A549 (cell line): ENCODE measurements around the gene GPR75. TPM values are rescaled to one million over a fixed set of nuclear protein-coding genes. Genes with fewer than 3 reads are reported as not detected.

ENCODE experiments used
- ATAC-seq, 2 experiments: fragments of 200-7000 bp in 1 of 2; fragments of >200 bp in 1 of 2; cut with Nextera tagmentation in 1 of 2; cut with Tn5 transposase in 1 of 2; 3 replicates each; pipeline versions ENCODE4 v1.8.0 to v1.9.1; 2018 to 2020; ENCODE audit warnings: mild to moderate bottlenecking in 1 of 2, moderate library complexity in 1 of 2
- CTCF ChIA-PET: fragments of 300-600 bp; sonication (Branson Sonifier 250); formaldehyde crosslinking; extraction: SDS; loops from one replicate; lab custom pipeline; 2021; ENCODE audit warnings: antibody characterized with exemption, inconsistent platforms; lab: Yijun Ruan, JAX
- POLR2A ChIA-PET: fragments of 350-600 bp; formaldehyde crosslinking; extraction: SDS; loops from one replicate; lab custom pipeline; 2021; ENCODE audit warnings: antibody characterized with exemption, inconsistent platforms; lab: Yijun Ruan, JAX
- DNase-seq, 2 experiments: peaks; one replicate each; pipeline versions ENCODE4 v3.0.0 to v3.0.0-alpha.2; 2011 to 2016; ENCODE audit warnings: low read depth in 1 of 2, low spot score in 1 of 2
- FAIRE-seq: peaks from 2 replicates; lab custom pipeline; 2011; peaks lifted over from hg19 to GRCh38; lab: Jason Lieb, UNC
- H3K27ac ChIP-seq, 2 experiments: fragments of >200 bp; sonication (Bioruptor Twin); formaldehyde crosslinking; 3 replicates each; pipeline ENCODE4 v1.5.1; 2016 to 2017
- H3K4me1 ChIP-seq: fragments of >200 bp; sonication (Bioruptor Twin); formaldehyde crosslinking; 3 replicates; pipeline ENCODE4 v1.6.1; 2016
- H3K4me2 ChIP-seq: fragments of >200 bp; sonication (Bioruptor Twin); formaldehyde crosslinking; 3 replicates; pipeline ENCODE4 v1.6.1; 2016
- H3K4me3 ChIP-seq: fragments of >200 bp; sonication (Bioruptor Twin); formaldehyde crosslinking; 3 replicates; pipeline ENCODE4 v1.5.1; 2016
- H3K9me3 ChIP-seq: fragments of >200 bp; sonication (Bioruptor Twin); formaldehyde crosslinking; 3 replicates; pipeline ENCODE4 v1.6.1; 2016
- ATOH8 ChIP-seq: fragments of 250-450 bp; sonication (Bioruptor Pico); IDR thresholded peaks from 2 replicates; pipeline ENCODE4 v1.5.0; 2020; ENCODE audit warnings: low read depth, mild to moderate bottlenecking, moderate library complexity
- BCL3 ChIP-seq: fragments of >200 bp; sonication (Bioruptor Twin); formaldehyde crosslinking; IDR thresholded peaks from 3 replicates; pipeline ENCODE4 v1.6.1; 2016
- BHLHE40 ChIP-seq: IDR thresholded peaks from 2 replicates; pipeline ENCODE4 v1.6.1; 2012; ENCODE audit warnings: low read depth, low read length, inconsistent platforms
- CBX8 ChIP-seq: fragments of 200-600 bp; sonication (generic); IDR thresholded peaks from 2 replicates; pipeline ENCODE4 v1.6.1; 2016
- CHD2 ChIP-seq: fragments of 150-350 bp; IDR thresholded peaks from 2 replicates; pipeline ENCODE4 v1.6.1; 2014; ENCODE audit warnings: low read length; ENCODE audit not compliant: partially characterized antibody
- E2F6 ChIP-seq: IDR thresholded peaks from 2 replicates; pipeline ENCODE4 v1.6.1; 2012; ENCODE audit warnings: low read depth, borderline replicate concordance
- ELK1 ChIP-seq: fragments of 150-350 bp; IDR thresholded peaks from 2 replicates; pipeline ENCODE4 v1.6.1; 2014; ENCODE audit warnings: low read depth, mild to moderate bottlenecking, low read length
- EP300 ChIP-seq, 2 experiments: fragments of >200 bp; sonication (Bioruptor Twin); formaldehyde crosslinking; IDR thresholded peaks; 2 replicates in 1 of 2; 3 replicates in 1 of 2; pipeline ENCODE4 v1.6.1; 2016 to 2017
- ESRRA ChIP-seq: fragments of 150-350 bp; IDR thresholded peaks from 2 replicates; pipeline ENCODE4 v1.6.1; 2014; ENCODE audit warnings: mild to moderate bottlenecking, low read length, borderline replicate concordance
- FOSB ChIP-seq: fragments of 250-450 bp; sonication (Bioruptor Pico); IDR thresholded peaks from 2 replicates; pipeline ENCODE4 v1.5.0; 2020; ENCODE audit warnings: mild to moderate bottlenecking, moderate library complexity
- FOSL2 ChIP-seq, 2 experiments: fragments of 450-650 bp in 1 of 2; fragments of >200 bp in 1 of 2; sonication (Bioruptor Twin) in 1 of 2; formaldehyde crosslinking; IDR thresholded peaks; 2 replicates each; pipeline versions ENCODE4 v1.5.0 to v1.6.1; 2016 to 2020; ENCODE audit warnings: mild to moderate bottlenecking in 1 of 2, moderate library complexity in 1 of 2
- HEYL ChIP-seq: fragments of 250-450 bp; sonication (Bioruptor Pico); IDR thresholded peaks from 2 replicates; pipeline ENCODE4 v1.8.0; 2021; ENCODE audit warnings: mild to moderate bottlenecking, moderate library complexity
- HMGXB4 ChIP-seq: fragments of 250-450 bp; sonication (Bioruptor Pico); IDR thresholded peaks from 2 replicates; pipeline ENCODE4 v1.5.0; 2021; ENCODE audit warnings: mild to moderate bottlenecking, moderate library complexity, borderline replicate concordance
- HOXB13 ChIP-seq: fragments of 250-450 bp; sonication (Bioruptor Pico); IDR thresholded peaks from 2 replicates; pipeline ENCODE4 v1.5.0; 2020; ENCODE audit warnings: low read depth, mild to moderate bottlenecking, moderate library complexity
- HOXB5 ChIP-seq: fragments of 250-450 bp; sonication (Bioruptor Pico); IDR thresholded peaks from 2 replicates; pipeline ENCODE4 v1.5.0; 2020; ENCODE audit warnings: mild to moderate bottlenecking, moderate library complexity
- JUN ChIP-seq, 2 experiments: fragments of >200 bp; sonication (Bioruptor Twin); formaldehyde crosslinking; IDR thresholded peaks; 2 replicates in 1 of 2; 3 replicates in 1 of 2; pipeline ENCODE4 v1.6.1; 2016 to 2017
- KDM1A ChIP-seq: fragments of 200-600 bp; sonication (generic); IDR thresholded peaks from 2 replicates; pipeline ENCODE4 v1.6.1; 2016; ENCODE audit warnings: low read depth, mild to moderate bottlenecking
- MAFK ChIP-seq: fragments of 450-650 bp; IDR thresholded peaks from 2 replicates; pipeline ENCODE4 v1.6.1; 2014; ENCODE audit not compliant: partially characterized antibody
- MAX ChIP-seq: IDR thresholded peaks from 2 replicates; pipeline ENCODE4 v1.6.1; 2012
- NR3C1 ChIP-seq: fragments of >200 bp; sonication (Bioruptor Twin); formaldehyde crosslinking; IDR thresholded peaks from 3 replicates; pipeline ENCODE4 v1.6.1; 2017
- PHF8 ChIP-seq: fragments of 200-600 bp; sonication (generic); IDR thresholded peaks from 2 replicates; pipeline ENCODE4 v1.6.1; 2016; ENCODE audit warnings: low read depth, mild to moderate bottlenecking, antibody characterized with exemption, moderate library complexity, borderline replicate concordance
- POLR2AphosphoS2 ChIP-seq: conservative IDR thresholded peaks from 2 replicates; pipeline ENCODE4 v1.6.1; 2012; ENCODE audit warnings: low read length, improper control_type of control experiment, inconsistent platforms
- RCOR1 ChIP-seq: fragments of 150-350 bp; IDR thresholded peaks from 2 replicates; pipeline ENCODE4 v1.6.1; 2014; ENCODE audit warnings: antibody characterized with exemption, low read length, low read depth
- SMC3 ChIP-seq: fragments of >200 bp; sonication (Bioruptor Twin); formaldehyde crosslinking; IDR thresholded peaks from 3 replicates; pipeline ENCODE4 v1.6.1; 2018; ENCODE audit warnings: inconsistent platforms
- SREBF2 ChIP-seq: fragments of 450-650 bp; IDR thresholded peaks from 2 replicates; pipeline ENCODE4 v1.6.1; 2014; ENCODE audit warnings: mild to moderate bottlenecking, moderate library complexity
- TFCP2L1 ChIP-seq: fragments of 250-450 bp; sonication (Bioruptor Pico); IDR thresholded peaks from 2 replicates; pipeline ENCODE4 v1.5.0; 2021; ENCODE audit warnings: mild to moderate bottlenecking
- ZFP36 ChIP-seq: fragments of 450-650 bp; IDR thresholded peaks from 2 replicates; pipeline ENCODE4 v1.6.1; 2014; ENCODE audit warnings: borderline replicate concordance; ENCODE audit not compliant: partially characterized antibody
- ZNF302 ChIP-seq: fragments of 250-450 bp; sonication (Bioruptor Pico); IDR thresholded peaks from 2 replicates; pipeline ENCODE4 v1.9.0; 2021; ENCODE audit warnings: inconsistent platforms, mild to moderate bottlenecking, moderate library complexity
- ZSCAN20 ChIP-seq: fragments of 250-450 bp; sonication (Bioruptor Pico); IDR thresholded peaks from 2 replicates; pipeline ENCODE4 v1.8.0; 2022; ENCODE audit warnings: mild to moderate bottlenecking, moderate library complexity
- WGBS: methylation state at CpG from one replicate; pipeline ENCODE4 v1.1.6; 2017; ENCODE audit errors: missing lambda C conversion rate; 5-methylcytosine and 5-hydroxymethylcytosine counted together
- polyA plus RNA-seq, 4 experiments: library from polyadenylated mRNA; depleted of rRNA in 3 of 4; stranded (reverse); fragments of >200 nt; fragmentation: RNase III in 1 of 4; extraction: RNeasy Plus Mini Kit Qiagen cat#74134 plus additional on column Dnase treatment in 1 of 4; gene quantifications; 2 replicates in 3 of 4; 3 replicates in 1 of 4; pipeline ENCODE4 v1.2.3, GENCODE V29; 2011 to 2017

Gene GPR75
- polyA plus RNA-seq, 2 of the 4 experiments (the other 2 are of a cell fraction), result 1.4 to 3.0 TPM

- no peak overlapping the region for H3K4me3 ChIP-seq
- FAIRE-seq (no peak), DNase-seq (no peak), ATAC-seq (no peak)
- WGBS, result 88% methylated on average over 3 of the region's 3 CpGs
- H3K27ac ChIP-seq, result no peak overlapping the region
- H3K4me2 ChIP-seq, result no peak overlapping the region
- peaks cover 3% of the 10 kb centered on the region; the same call in 1 of the 3 replicates for H3K4me1 ChIP-seq
- ChIA-PET POLR2A (no interaction called here), CTCF (no interaction called here)
- H3K9me3 ChIP-seq, result no peaks in the 10 kb centered on the region
- TF ChIP-seq ESRRA (no peak), E2F6 (no peak), MAX (no peak), KDM1A (no peak), BHLHE40 (no peak), PHF8 (no peak), TFCP2L1 (CRISPR knock-in tag) (no peak), ELK1 (no peak), ATOH8 (CRISPR knock-in tag) (no peak), HOXB5 (CRISPR knock-in tag) (no peak), ZFP36 (no peak), JUN (IDR thresholded peaks at IDR 0.05) (no peak), HEYL (CRISPR knock-in tag) (no peak), BCL3 (no peak), MAFK (no peak), EP300 (IDR thresholded peaks at IDR 0.05) (no peak), SREBF2 (no peak), NR3C1 (no peak), FOSB (CRISPR knock-in tag) (no peak), RCOR1 (no peak)
Measured at GRCh38 chr2:53880756-53881155, 21.0 kb upstream of the GPR75 start.

- Histone ChIP-seq H3K4me1 (peaks cover 3% of the 10 kb centered on the region; the same call in 1 of the 3 replicates), H3K9me3 (no peaks in the 10 kb centered on the region), H3K4me2 (no peak overlapping the region), H3K4me3 (no peak overlapping the region), H3K27ac (no peak overlapping the region)
- ChIA-PET CTCF (no interaction called here), POLR2A (no interaction called here)
- TF ChIP-seq POLR2AphosphoS2 (no peak), SMC3 (no peak), ZNF302 (CRISPR knock-in tag) (no peak), CBX8 (no peak), FOSB (CRISPR knock-in tag) (no peak), HMGXB4 (CRISPR knock-in tag) (no peak), CHD2 (no peak), NR3C1 (no peak), FOSL2 (IDR thresholded peaks at IDR 0.05) (no peak), FOSL2 (CRISPR knock-in tag; IDR thresholded peaks at IDR 0.05) (no peak), ZSCAN20 (CRISPR knock-in tag) (no peak), HOXB13 (CRISPR knock-in tag) (no peak)
- DNase-seq (no peak), FAIRE-seq (no peak), ATAC-seq (peak; percentile 32 to 47; a peak in 2 of 6 replicates)
- 90% methylated on average over 2 of the region's 2 CpGs for WGBS
Measured at GRCh38 chr2:53877556-53877955, 17.8 kb upstream of the GPR75 start.
